ENCODE data around the gene AFP. TPM values are rescaled to one million over a fixed set of nuclear protein-coding genes. Genes with fewer than 3 reads are reported as not detected.

Gene AFP
- total RNA-seq, 1 donor from 2014 or later = not detected

- no peak for DNase-seq (ENCODE audit: low spot score)
- intact Hi-C loops (cut with DNase I) = no loop called here
These were observed 1.7 kb upstream of the AFP start for GRCh38 chr4:73434311-73434710.

GRCh38 chr4:73436674-73437557 lies 895 bp downstream of the AFP start:
- intact Hi-C loops (cut with DNase I) = no loop called here
- DNase-seq (ENCODE audit: low spot score) = no peak

GRCh38 chr4:73437558-73437956 lies 1.5 kb downstream of the AFP start:
- DNase-seq (ENCODE audit: low spot score) = no peak
- intact Hi-C loops (cut with DNase I) = no loop called here

GRCh38 chr4:73438048-73438447 lies 2.0 kb downstream of the AFP start:
- DNase-seq (ENCODE audit: low spot score) = no peak
- intact Hi-C loops (cut with DNase I) = no loop called here

- intact Hi-C loops (cut with DNase I) = no loop called here
- no peak for DNase-seq (ENCODE audit: low spot score)
These were observed 2.7 kb downstream of the AFP start for GRCh38 chr4:73438582-73439215.

- intact Hi-C loops (cut with DNase I) = no loop called here
- no peak for DNase-seq (ENCODE audit: low spot score)
These were observed 3.4 kb downstream of the AFP start for GRCh38 chr4:73439445-73439844.

GRCh38 chr4:73439991-73440390 lies 4.0 kb downstream of the AFP start:
- intact Hi-C loops (cut with DNase I) = no loop called here
- no peak for DNase-seq (ENCODE audit: low spot score)

- intact Hi-C loops (cut with DNase I) = no loop called here
These were observed 4.6 kb downstream of the AFP start for GRCh38 chr4:73440653-73441052.

GRCh38 chr4:73442275-73442674 lies 6.3 kb downstream of the AFP start:
- DNase-seq (ENCODE audit: low spot score) = no peak
- intact Hi-C loops (cut with DNase I) = no loop called here

More at GRCh38 chr4:73440653-73441052, 4.6 kb downstream of the AFP start:
- no peak for DNase-seq (ENCODE audit: low spot score)

GRCh38 chr4:73443224-73443623 lies 7.2 kb downstream of the AFP start:
- intact Hi-C loops (cut with DNase I) = no loop called here
- no peak for DNase-seq (ENCODE audit: low spot score)

GRCh38 chr4:73445383-73446335 lies 9.6 kb downstream of the AFP start:
- DNase-seq (ENCODE audit: low spot score) = no peak

GRCh38 chr4:73446336-73446938 lies 10.4 kb downstream of the AFP start:
- DNase-seq (ENCODE audit: low spot score) = no peak
- intact Hi-C loops (cut with DNase I) = no loop called here

More at GRCh38 chr4:73445383-73446335, 9.6 kb downstream of the AFP start:
- intact Hi-C loops (cut with DNase I) = no loop called here

- intact Hi-C loops (cut with DNase I) = no loop called here
These were observed 11.7 kb downstream of the AFP start for GRCh38 chr4:73447671-73448070.

GRCh38 chr4:73448448-73449203 lies 12.6 kb downstream of the AFP start:
- intact Hi-C loops (cut with DNase I) = no loop called here
- no peak for DNase-seq (ENCODE audit: low spot score)

More at GRCh38 chr4:73447671-73448070, 11.7 kb downstream of the AFP start:
- no peak for DNase-seq (ENCODE audit: low spot score)

GRCh38 chr4:73450398-73451004 lies 14.5 kb downstream of the AFP start:
- intact Hi-C loops (cut with DNase I) = no loop called here
- no peak for DNase-seq (ENCODE audit: low spot score)

- no peak for DNase-seq (ENCODE audit: low spot score)
- intact Hi-C loops (cut with DNase I) = no loop called here
These were observed 15.4 kb downstream of the AFP start for GRCh38 chr4:73451404-73451803.

- intact Hi-C loops (cut with DNase I) = no loop called here
- no peak for DNase-seq (ENCODE audit: low spot score)
These were observed 16.1 kb downstream of the AFP start for GRCh38 chr4:73451981-73452747.
